Peyer's patch (tissue), 4 donors: ENCODE measurements around the gene TDRD7.

ENCODE experiments used
- POLR2A ChIP-seq, 2 donors: fragments of 450-650 bp; IDR thresholded peaks; one replicate each; pipeline ENCODE4 v1.5.1; 2017; ENCODE audit warnings: antibody characterized with exemption in 2 of 2, mild to moderate bottlenecking in 2 of 2, moderate library complexity in 2 of 2
- TF ChIP-seq, protein P1 (sequence below), 6 experiments: fragments of 450-650 bp in 4 of 6; fragments of 200-600 bp in 2 of 6; sonication (generic) in 1 of 6; IDR thresholded peaks; one replicate each; pipeline ENCODE4 v1.5.1; 2017 to 2019; ENCODE audit warnings: antibody characterized with exemption in 6 of 6, mild to moderate bottlenecking in 3 of 6, moderate library complexity in 1 of 6

DNA sequence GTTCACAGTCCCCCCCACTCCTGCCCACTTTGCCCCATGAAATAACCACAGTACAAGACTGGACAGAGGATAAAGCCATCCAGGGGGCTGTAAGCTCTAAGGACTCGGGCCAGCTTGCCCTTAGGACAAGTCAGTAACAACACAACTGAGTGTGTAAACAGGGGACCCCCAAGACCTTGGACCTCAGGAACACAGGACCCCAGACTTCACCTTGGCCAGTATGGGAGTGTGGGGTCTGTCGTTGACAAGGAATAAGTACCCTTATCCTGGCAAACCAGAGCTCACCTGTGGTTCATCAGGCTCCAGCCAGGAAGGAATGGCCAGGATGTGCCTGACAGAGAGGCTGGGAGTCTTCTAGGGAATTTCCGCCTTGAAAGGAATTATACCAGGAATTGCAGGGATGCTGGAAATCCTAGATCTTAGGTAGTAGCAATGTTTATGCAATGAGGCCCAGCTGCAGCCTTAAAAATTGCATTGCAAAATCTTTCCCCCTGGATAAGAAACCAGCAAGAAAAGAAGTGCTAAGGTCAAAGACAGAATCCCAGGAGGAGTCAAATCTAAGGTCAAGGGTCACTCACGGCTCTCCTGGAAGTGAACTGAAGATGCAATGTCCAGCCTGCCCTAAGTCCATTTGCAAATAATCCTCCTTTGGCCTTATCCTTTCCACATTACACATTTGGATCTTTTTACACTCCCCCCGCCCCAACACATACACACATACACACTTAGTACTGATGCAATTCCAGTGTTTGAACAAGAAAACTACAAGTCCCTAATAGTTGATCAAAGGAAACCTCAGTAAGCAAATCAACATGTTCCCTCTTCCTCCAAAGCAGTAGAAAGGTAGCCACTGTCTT lies 27.3 kb upstream of the TDRD7 start:
- TF ChIP-seq, protein P1, sequence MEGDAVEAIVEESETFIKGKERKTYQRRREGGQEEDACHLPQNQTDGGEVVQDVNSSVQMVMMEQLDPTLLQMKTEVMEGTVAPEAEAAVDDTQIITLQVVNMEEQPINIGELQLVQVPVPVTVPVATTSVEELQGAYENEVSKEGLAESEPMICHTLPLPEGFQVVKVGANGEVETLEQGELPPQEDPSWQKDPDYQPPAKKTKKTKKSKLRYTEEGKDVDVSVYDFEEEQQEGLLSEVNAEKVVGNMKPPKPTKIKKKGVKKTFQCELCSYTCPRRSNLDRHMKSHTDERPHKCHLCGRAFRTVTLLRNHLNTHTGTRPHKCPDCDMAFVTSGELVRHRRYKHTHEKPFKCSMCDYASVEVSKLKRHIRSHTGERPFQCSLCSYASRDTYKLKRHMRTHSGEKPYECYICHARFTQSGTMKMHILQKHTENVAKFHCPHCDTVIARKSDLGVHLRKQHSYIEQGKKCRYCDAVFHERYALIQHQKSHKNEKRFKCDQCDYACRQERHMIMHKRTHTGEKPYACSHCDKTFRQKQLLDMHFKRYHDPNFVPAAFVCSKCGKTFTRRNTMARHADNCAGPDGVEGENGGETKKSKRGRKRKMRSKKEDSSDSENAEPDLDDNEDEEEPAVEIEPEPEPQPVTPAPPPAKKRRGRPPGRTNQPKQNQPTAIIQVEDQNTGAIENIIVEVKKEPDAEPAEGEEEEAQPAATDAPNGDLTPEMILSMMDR (IDR thresholded peaks at IDR 0.05), result no peak
- no peak for TF ChIP-seq POLR2A (IDR thresholded peaks at IDR 0.05)
